ENCODE results near the gene INHBC.

The INHBC gene

GRCh38 chr12:57470286-57470969 is 35.8 kb downstream of the INHBC start:
- no peak for DNase-seq

GRCh38 chr12:57470970-57471656 is 36.5 kb downstream of the INHBC start:
- no peak for DNase-seq

- DNase-seq: no peak
Measured at GRCh38 chr12:57471661-57472060, 37.1 kb downstream of the INHBC start.

GRCh38 chr12:57472391-57472790 is 37.8 kb downstream of the INHBC start:
- no peak for DNase-seq

GRCh38 chr12:57473392-57473791 is 38.8 kb downstream of the INHBC start:
- DNase-seq: no peak

GRCh38 chr12:57473886-57474285 is 39.3 kb downstream of the INHBC start:
- no peak for DNase-seq

GRCh38 chr12:57474430-57474829 is 39.8 kb downstream of the INHBC start:
- no peak for DNase-seq

- peak; percentile 46 for DNase-seq
Measured at GRCh38 chr12:57474862-57475261, 40.3 kb downstream of the INHBC start.

GRCh38 chr12:57475271-57476161 is 40.9 kb downstream of the INHBC start:
- no peak for DNase-seq

- no peak for DNase-seq
Measured at GRCh38 chr12:57476162-57476992, 41.8 kb downstream of the INHBC start.

GRCh38 chr12:57476993-57477709 is 42.6 kb downstream of the INHBC start:
- DNase-seq: no peak

GRCh38 chr12:57477710-57478681 is 43.4 kb downstream of the INHBC start:
- no peak for DNase-seq

GRCh38 chr12:57479043-57479375 is 44.4 kb downstream of the INHBC start:
- DNase-seq: no peak

- DNase-seq: no peak
Measured at GRCh38 chr12:57479376-57480115, 45.0 kb downstream of the INHBC start, which contains the start of gene ARHGAP9. Gene ARHGAP9, minus strand, starts transcription at chr12:57479866. Its CDS starts 460 bp downstream, at chr12:57479406.

- no peak for DNase-seq
Measured at GRCh38 chr12:57481671-57482070, 47.1 kb downstream of the INHBC start.

- DNase-seq: no peak
Measured at GRCh38 chr12:57483466-57483865, 48.9 kb downstream of the INHBC start.

- DNase-seq: no peak
Measured at GRCh38 chr12:57485695-57486094, 51.1 kb downstream of the INHBC start.

GRCh38 chr12:57487055-57487596 is 52.5 kb downstream of the INHBC start:
- DNase-seq: no peak

GRCh38 chr12:57487597-57488401 is 53.2 kb downstream of the INHBC start, which contains the start of gene MARS1:
Gene MARS1, plus strand, starts transcription at chr12:57488068. Its CDS starts 23 bp downstream, at chr12:57488091.
- DNase-seq: peak; percentile 95
